Measurements from ENCODE around the gene SORCS1.

Gene SORCS1

DNA sequence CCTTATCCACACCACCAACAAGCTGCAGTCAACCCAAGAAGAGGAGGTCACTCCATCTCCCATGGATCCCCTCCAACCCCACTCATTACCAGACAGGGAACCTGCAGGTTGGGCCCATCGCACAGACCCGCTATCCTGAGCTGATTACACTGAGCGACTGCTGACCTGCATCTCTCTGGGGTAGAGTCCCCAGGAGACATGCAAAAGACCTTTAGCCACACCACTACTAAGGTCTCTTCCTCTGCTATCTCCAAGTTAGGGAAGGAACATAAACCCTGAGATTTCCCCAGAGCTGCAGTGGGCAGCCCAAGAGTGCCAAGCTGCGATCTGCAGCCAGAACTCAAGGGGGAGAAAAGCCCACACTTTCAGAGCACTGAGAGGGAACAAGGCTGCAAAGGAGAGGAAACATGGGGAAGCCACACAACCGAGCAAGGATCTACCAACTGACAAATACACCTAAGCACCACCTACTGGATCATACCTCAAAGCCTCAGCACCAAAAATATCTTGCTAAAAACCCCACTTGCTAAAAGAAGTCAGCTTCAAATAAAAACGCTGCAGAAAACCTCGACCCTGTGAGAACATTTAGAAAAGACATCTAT is 298.2 kb downstream of the SORCS1 start:
- Histone ChIP-seq H3K27me3 (ENCODE audit: control insufficient read depth, low read length) (no peaks in the 10 kb centered on the region), H3K4me2 (ENCODE audit: low read length) (no peak overlapping the region), H4K20me1 (ENCODE audit: control insufficient read depth, insufficient read depth, low read depth, low read length) (no peaks in the 10 kb centered on the region), H3K9me3 (ENCODE audit: control insufficient read depth, insufficient read depth, low read length) (no peaks in the 10 kb centered on the region; the same call in 1 of the 2 replicates), H3K36me3 (ENCODE audit: control insufficient read depth, low read length) (no peaks in the 10 kb centered on the region), H3K27ac (ENCODE audit: low read depth, low read length) (no peak overlapping the region), H3K4me1 (ENCODE audit: control insufficient read depth, low read length) (no peaks in the 10 kb centered on the region), H3K4me3 (ENCODE audit: low read length) (no peak overlapping the region), H3K9me2 (replicated peaks; ENCODE audit: control insufficient read depth, low read length) (no peaks in the 10 kb centered on the region), H3K79me2 (ENCODE audit: control insufficient read depth, low read length) (no peaks in the 10 kb centered on the region), H3F3A (ENCODE audit: control insufficient read depth, insufficient read depth) (no peaks in the 10 kb centered on the region)
- no peak for TF ChIP-seq EZH2phosphoT487 (IDR thresholded peaks at IDR 0.05; ENCODE audit: borderline replicate concordance, low read length)
- TF ChIP-seq, protein P1, sequence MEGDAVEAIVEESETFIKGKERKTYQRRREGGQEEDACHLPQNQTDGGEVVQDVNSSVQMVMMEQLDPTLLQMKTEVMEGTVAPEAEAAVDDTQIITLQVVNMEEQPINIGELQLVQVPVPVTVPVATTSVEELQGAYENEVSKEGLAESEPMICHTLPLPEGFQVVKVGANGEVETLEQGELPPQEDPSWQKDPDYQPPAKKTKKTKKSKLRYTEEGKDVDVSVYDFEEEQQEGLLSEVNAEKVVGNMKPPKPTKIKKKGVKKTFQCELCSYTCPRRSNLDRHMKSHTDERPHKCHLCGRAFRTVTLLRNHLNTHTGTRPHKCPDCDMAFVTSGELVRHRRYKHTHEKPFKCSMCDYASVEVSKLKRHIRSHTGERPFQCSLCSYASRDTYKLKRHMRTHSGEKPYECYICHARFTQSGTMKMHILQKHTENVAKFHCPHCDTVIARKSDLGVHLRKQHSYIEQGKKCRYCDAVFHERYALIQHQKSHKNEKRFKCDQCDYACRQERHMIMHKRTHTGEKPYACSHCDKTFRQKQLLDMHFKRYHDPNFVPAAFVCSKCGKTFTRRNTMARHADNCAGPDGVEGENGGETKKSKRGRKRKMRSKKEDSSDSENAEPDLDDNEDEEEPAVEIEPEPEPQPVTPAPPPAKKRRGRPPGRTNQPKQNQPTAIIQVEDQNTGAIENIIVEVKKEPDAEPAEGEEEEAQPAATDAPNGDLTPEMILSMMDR (IDR thresholded peaks at IDR 0.05; ENCODE audit: low read depth, low read length, poor library complexity, severe bottlenecking), result no peak

DNA sequence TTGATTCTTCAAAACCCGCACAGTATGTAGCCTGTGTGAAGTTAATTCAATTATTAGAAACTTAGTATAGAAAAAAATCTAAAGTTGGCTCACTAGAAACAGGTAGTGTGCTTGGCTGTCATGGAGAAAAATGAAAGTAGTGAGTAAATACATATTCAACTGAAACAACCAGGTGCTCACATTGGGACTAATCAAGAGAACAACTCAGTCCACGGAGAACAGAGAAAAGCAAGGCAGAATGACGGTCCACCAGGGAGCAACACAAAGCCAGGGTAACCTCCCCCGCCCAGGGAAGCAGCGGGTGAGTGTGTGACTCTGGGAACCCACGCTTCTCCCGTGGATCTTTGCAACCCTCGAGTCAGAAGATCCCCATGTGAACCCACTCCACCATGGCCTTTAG is 300.5 kb downstream of the SORCS1 start:
- Histone ChIP-seq H3K4me3 (ENCODE audit: low read length) (no peak overlapping the region), H3K79me2 (ENCODE audit: control insufficient read depth, low read length) (no peaks in the 10 kb centered on the region), H3K4me2 (ENCODE audit: low read length) (no peak overlapping the region), H3K9me2 (replicated peaks; ENCODE audit: control insufficient read depth, low read length) (no peaks in the 10 kb centered on the region), H3K4me1 (ENCODE audit: control insufficient read depth, low read length) (no peaks in the 10 kb centered on the region), H3K36me3 (ENCODE audit: control insufficient read depth, low read length) (no peaks in the 10 kb centered on the region), H3K27ac (ENCODE audit: low read depth, low read length) (no peak overlapping the region), H3K27me3 (ENCODE audit: control insufficient read depth, low read length) (no peaks in the 10 kb centered on the region), H3K9me3 (ENCODE audit: control insufficient read depth, insufficient read depth, low read length) (no peaks in the 10 kb centered on the region; the same call in 1 of the 2 replicates), H3F3A (ENCODE audit: control insufficient read depth, insufficient read depth) (no peaks in the 10 kb centered on the region), H4K20me1 (ENCODE audit: control insufficient read depth, insufficient read depth, low read depth, low read length) (no peaks in the 10 kb centered on the region)
- no peak for TF ChIP-seq EZH2phosphoT487 (IDR thresholded peaks at IDR 0.05; ENCODE audit: borderline replicate concordance, low read length)

DNA sequence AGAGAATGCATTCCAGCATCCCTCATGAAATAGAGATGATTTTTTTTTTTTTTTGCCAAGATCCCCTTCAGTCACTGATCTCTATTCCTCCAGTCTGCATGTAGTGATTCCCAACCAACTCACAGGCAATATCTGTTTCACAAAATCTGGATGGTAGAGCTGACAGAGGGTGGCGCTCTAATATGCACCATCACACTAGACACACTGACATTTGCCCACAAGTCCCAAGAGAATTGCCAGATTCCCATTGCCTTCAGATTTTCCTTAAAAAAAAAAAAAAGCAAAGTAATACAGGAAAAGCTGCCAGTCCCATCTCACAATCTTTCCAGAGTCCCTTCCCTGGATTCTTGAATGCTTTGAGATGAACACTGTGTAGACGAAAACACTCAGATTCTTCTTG is 301.0 kb downstream of the SORCS1 start:
- no peaks in the 10 kb centered on the region for H3K9me2 ChIP-seq (replicated peaks; ENCODE audit: control insufficient read depth, low read length)
- no peak overlapping the region for H3K27ac ChIP-seq (ENCODE audit: low read depth, low read length)
- H3K36me3 ChIP-seq (ENCODE audit: control insufficient read depth, low read length), result no peaks in the 10 kb centered on the region
- H3F3A ChIP-seq (ENCODE audit: control insufficient read depth, insufficient read depth), result no peaks in the 10 kb centered on the region
- H3K4me2 ChIP-seq (ENCODE audit: low read length), result no peak overlapping the region
- no peaks in the 10 kb centered on the region for H3K79me2 ChIP-seq (ENCODE audit: control insufficient read depth, low read length)
- TF ChIP-seq, protein P1 (IDR thresholded peaks at IDR 0.05; ENCODE audit: low read depth, low read length, poor library complexity, severe bottlenecking), result no peak
- TF ChIP-seq EZH2phosphoT487 (IDR thresholded peaks at IDR 0.05; ENCODE audit: borderline replicate concordance, low read length), result no peak
- no peaks in the 10 kb centered on the region for H3K27me3 ChIP-seq (ENCODE audit: control insufficient read depth, low read length)
- H3K4me1 ChIP-seq (ENCODE audit: control insufficient read depth, low read length), result no peaks in the 10 kb centered on the region
- H3K9me3 ChIP-seq (ENCODE audit: control insufficient read depth, insufficient read depth, low read length), result no peaks in the 10 kb centered on the region; the same call in 1 of the 2 replicates
- no peak overlapping the region for H3K4me3 ChIP-seq (ENCODE audit: low read length)
- H4K20me1 ChIP-seq (ENCODE audit: control insufficient read depth, insufficient read depth, low read depth, low read length), result no peaks in the 10 kb centered on the region

DNA sequence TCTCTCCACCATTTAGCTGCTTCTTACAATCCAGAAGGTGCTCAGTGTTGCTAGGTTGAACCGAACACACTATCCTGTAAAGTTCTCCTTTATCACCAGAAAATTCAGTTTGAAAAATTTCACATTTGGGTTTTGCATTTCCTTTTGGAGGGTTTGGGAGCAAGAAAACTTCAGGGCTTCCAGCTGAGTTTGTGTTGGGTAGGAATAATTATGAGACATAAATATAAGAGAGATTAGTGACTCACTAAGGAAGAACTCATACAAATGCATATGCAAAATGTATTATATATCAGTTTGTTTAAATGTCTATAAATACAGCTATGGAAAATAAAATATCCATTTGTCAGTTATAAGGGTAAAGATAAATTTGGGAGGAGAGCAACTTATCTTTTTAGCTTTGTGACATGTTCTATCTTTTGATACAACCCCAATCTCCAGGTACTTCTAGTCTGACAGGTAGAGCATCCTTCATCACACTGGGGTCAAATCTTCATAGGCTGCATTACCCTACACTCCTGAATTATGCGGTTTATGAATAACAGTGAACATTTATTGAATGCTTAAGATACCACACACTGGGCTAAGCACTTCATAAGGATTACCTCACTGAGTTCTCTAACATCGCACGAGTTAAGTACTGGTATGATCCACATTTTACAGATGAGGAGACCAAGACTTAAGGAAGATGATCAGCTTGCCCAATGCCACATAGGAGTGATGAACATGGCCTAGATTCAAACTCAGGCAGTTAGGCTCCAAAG is 304.4 kb downstream of the SORCS1 start:
- Histone ChIP-seq H3K9me2 (replicated peaks; ENCODE audit: control insufficient read depth, low read length) (no peaks in the 10 kb centered on the region), H3K4me1 (ENCODE audit: control insufficient read depth, low read length) (no peaks in the 10 kb centered on the region), H3K36me3 (ENCODE audit: control insufficient read depth, low read length) (no peaks in the 10 kb centered on the region), H3K4me2 (ENCODE audit: low read length) (no peak overlapping the region), H3K27me3 (ENCODE audit: control insufficient read depth, low read length) (no peaks in the 10 kb centered on the region), H3K4me3 (ENCODE audit: low read length) (no peak overlapping the region), H3K9me3 (ENCODE audit: control insufficient read depth, insufficient read depth, low read length) (peaks cover 4% of the 10 kb centered on the region; the same call in 1 of the 2 replicates), H3K79me2 (ENCODE audit: control insufficient read depth, low read length) (no peaks in the 10 kb centered on the region), H3K27ac (ENCODE audit: low read depth, low read length) (no peak overlapping the region), H4K20me1 (ENCODE audit: control insufficient read depth, insufficient read depth, low read depth, low read length) (no peaks in the 10 kb centered on the region), H3F3A (ENCODE audit: control insufficient read depth, insufficient read depth) (no peaks in the 10 kb centered on the region)
- TF ChIP-seq, protein P1 (IDR thresholded peaks at IDR 0.05; ENCODE audit: low read depth, low read length, poor library complexity, severe bottlenecking), result no peak
- TF ChIP-seq EZH2phosphoT487 (IDR thresholded peaks at IDR 0.05; ENCODE audit: borderline replicate concordance, low read length), result no peak
